Stomach (tissue), 9 donors: ENCODE measurements around the gene TENM4. TPM values are rescaled to one million over a fixed set of nuclear protein-coding genes. Genes with fewer than 3 reads are reported as not detected.

Source experiments
- DNase-seq, 2 donors: peaks; one replicate each; pipeline versions ENCODE4 v3.0.0 to v3.0.0-alpha.2; 2013 to 2019
- H3K27ac ChIP-seq, 5 donors: fragments of 200-600 bp in 4 of 5; sonication (generic) in 4 of 5; one replicate each; pipeline ENCODE4 v1.5.1; 2013 to 2019; ENCODE audit warnings: mild to moderate bottlenecking in 1 of 5, moderate library complexity in 1 of 5
- H3K27me3 ChIP-seq, 3 donors: fragments of 200-600 bp; sonication (generic); one replicate each; pipeline ENCODE4 v1.5.1; 2017 to 2019; ENCODE audit warnings: mixed run types in 1 of 3
- H3K36me3 ChIP-seq, 4 donors: fragments of 200-600 bp; sonication (generic); 1 replicate in 3 of 4; 2 replicates in 1 of 4; pipeline ENCODE4 v1.5.1; 2016 to 2019
- H3K4me1 ChIP-seq, 4 donors: fragments of 200-600 bp; sonication (generic); one replicate each; pipeline ENCODE4 v1.5.1; 2016 to 2019
- H3K4me3 ChIP-seq, 4 donors: fragments of 200-600 bp; sonication (generic) in 3 of 4; one replicate each; pipeline ENCODE4 v1.5.1; 2016 to 2019; ENCODE audit warnings: mild to moderate bottlenecking in 1 of 4
- H3K9me3 ChIP-seq, 4 donors: fragments of 200-600 bp; sonication (generic); one replicate each; pipeline ENCODE4 v1.5.1; 2016 to 2019
- CTCF ChIP-seq, 7 experiments: fragments of 450-650 bp in 4 of 7; fragments of 200-600 bp in 3 of 7; sonication (generic) in 3 of 7; IDR thresholded peaks; one replicate each; pipeline ENCODE4 v1.5.1; 2016 to 2019; ENCODE audit warnings: antibody characterized with exemption in 7 of 7, control low read depth in 2 of 7, mild to moderate bottlenecking in 1 of 7
- EP300 ChIP-seq: sonication (generic); formaldehyde crosslinking; IDR thresholded peaks from one replicate; pipeline ENCODE4 v1.6.1; 2017; ENCODE audit warnings: antibody characterized with exemption
- POLR2A ChIP-seq, 4 donors: fragments of 450-650 bp; IDR thresholded peaks; one replicate each; pipeline ENCODE4 v1.6.1; 2016; ENCODE audit warnings: antibody characterized with exemption in 4 of 4, control low read depth in 2 of 4, mild to moderate bottlenecking in 1 of 4, moderate library complexity in 1 of 4
- POLR2AphosphoS5 ChIP-seq, 3 donors: sonication (generic); formaldehyde crosslinking; IDR thresholded peaks; one replicate each; pipeline ENCODE4 v1.6.1; 2016; ENCODE audit warnings: antibody characterized with exemption in 3 of 3
- WGBS, 5 donors: extraction: QIAGEN DNeasy Blood & Tissue Kit in 3 of 5; methylation state at CpG; one replicate each; pipeline versions ENCODE4 v1.1.5 to v1.1.7; 2013 to 2018; 5-methylcytosine and 5-hydroxymethylcytosine counted together
- intact Hi-C: fragments of 100-400 bp; cut with DNase I; formaldehyde crosslinking; loops from one replicate; pipeline ENCODE4 v1.15.1; 2023; ENCODE audit warnings: low total_unique reads
- polyA plus RNA-seq, 3 donors: library from polyadenylated mRNA; stranded (reverse); fragments of 200-250 nt; gene quantifications; one replicate each; pipeline ENCODE4 v1.2.3, GENCODE V29; 2013
- total RNA-seq, 5 donors: library from RNA; depleted of rRNA; stranded (reverse); fragments of >200 nt; gene quantifications; one replicate each; pipeline versions ENCODE4 v1.1.0 to v1.2.3, GENCODE V29; 2014 to 2016
- donor health status: healthy with polysubstance abuse.
- donor health status: Bipolar disorder and iron deficiency.
- donor health status: healthy.

TENM4 gene
- total and polyA plus RNA-seq, 8 donors = 0.06 to 13.2 (median 0.87) TPM; not detected in 1

- no peaks in the 10 kb centered on the region for H3K4me1 ChIP-seq
- intact Hi-C loops = no loop called here
- H3K27me3 ChIP-seq = no peaks in the 10 kb centered on the region
- 7 to 21% (median 15%) methylated on average over 3 of the region's 3 CpGs for WGBS, 5 donors
- H3K4me3 ChIP-seq = no peak overlapping the region
- no peak for TF ChIP-seq EP300
- TF ChIP-seq POLR2AphosphoS5 (IDR thresholded peaks at IDR 0.05) = no peak
- TF ChIP-seq POLR2A (IDR thresholded peaks at IDR 0.05) = no peak
- TF ChIP-seq CTCF (IDR thresholded peaks at IDR 0.05) = no peak
- no peak overlapping the region for H3K27ac ChIP-seq
- H3K36me3 ChIP-seq = no peaks in the 10 kb centered on the region
- no peaks in the 10 kb centered on the region for H3K9me3 ChIP-seq
- peak in 1 of 2 donors; percentile 52 for DNase-seq
These were observed 422.4 kb downstream of the TENM4 start for GRCh38 chr11:79018371-79018849.

GRCh38 chr11:79017811-79018210 lies 423.0 kb downstream of the TENM4 start:
- no peaks in the 10 kb centered on the region for H3K9me3 ChIP-seq
- H3K4me3 ChIP-seq = no peak overlapping the region
- no peaks in the 10 kb centered on the region for H3K4me1 ChIP-seq
- no peak overlapping the region for H3K27ac ChIP-seq
- intact Hi-C loops = no loop called here
- DNase-seq = no peak
- no peak for TF ChIP-seq CTCF (IDR thresholded peaks at IDR 0.05)
- TF ChIP-seq POLR2AphosphoS5 (IDR thresholded peaks at IDR 0.05) = no peak
- no peak for TF ChIP-seq POLR2A (IDR thresholded peaks at IDR 0.05)
- TF ChIP-seq EP300 = no peak
- no peaks in the 10 kb centered on the region for H3K27me3 ChIP-seq
- H3K36me3 ChIP-seq = no peaks in the 10 kb centered on the region

GRCh38 chr11:79013509-79013908 lies 427.3 kb downstream of the TENM4 start:
- peaks cover 0 to 4% (median 0%) of the 10 kb centered on the region in 4 donors for H3K9me3 ChIP-seq
- no peak overlapping the region for H3K4me3 ChIP-seq
- H3K4me1 ChIP-seq = no peaks in the 10 kb centered on the region
- no peaks in the 10 kb centered on the region for H3K36me3 ChIP-seq
- peaks cover 0 to 11% (median 0%) of the 10 kb centered on the region in 3 donors for H3K27me3 ChIP-seq
- H3K27ac ChIP-seq = no peak overlapping the region
- no peak for DNase-seq
- WGBS, 5 donors = 81 to 98% (median 92%) methylated on average over 3 of the region's 3 CpGs
- TF ChIP-seq POLR2AphosphoS5 (IDR thresholded peaks at IDR 0.05) (no peak), EP300 (no peak), CTCF (IDR thresholded peaks at IDR 0.05) (no peak)
- intact Hi-C loops = no loop called here

- H3K4me1 ChIP-seq = no peaks in the 10 kb centered on the region
- no peak overlapping the region for H3K27ac ChIP-seq
- DNase-seq = no peak
- H3K27me3 ChIP-seq = peaks cover 0 to 11% (median 0%) of the 10 kb centered on the region in 3 donors
- peaks cover 0 to 4% (median 0%) of the 10 kb centered on the region in 4 donors for H3K9me3 ChIP-seq
- TF ChIP-seq POLR2A (IDR thresholded peaks at IDR 0.05) = no peak
- TF ChIP-seq CTCF (IDR thresholded peaks at IDR 0.05) = no peak
- no peak for TF ChIP-seq EP300
- TF ChIP-seq POLR2AphosphoS5 (IDR thresholded peaks at IDR 0.05) = no peak
- H3K36me3 ChIP-seq = no peaks in the 10 kb centered on the region
- H3K4me3 ChIP-seq = no peak overlapping the region
- intact Hi-C loops = no loop called here
- WGBS, 5 donors = 92 to 96% (median 92%) methylated on average over 3 of the region's 3 CpGs
These were observed 429.5 kb downstream of the TENM4 start for GRCh38 chr11:79011357-79011756.
